ENCODE results near the gene CCDC33.

The CCDC33 gene

DNA sequence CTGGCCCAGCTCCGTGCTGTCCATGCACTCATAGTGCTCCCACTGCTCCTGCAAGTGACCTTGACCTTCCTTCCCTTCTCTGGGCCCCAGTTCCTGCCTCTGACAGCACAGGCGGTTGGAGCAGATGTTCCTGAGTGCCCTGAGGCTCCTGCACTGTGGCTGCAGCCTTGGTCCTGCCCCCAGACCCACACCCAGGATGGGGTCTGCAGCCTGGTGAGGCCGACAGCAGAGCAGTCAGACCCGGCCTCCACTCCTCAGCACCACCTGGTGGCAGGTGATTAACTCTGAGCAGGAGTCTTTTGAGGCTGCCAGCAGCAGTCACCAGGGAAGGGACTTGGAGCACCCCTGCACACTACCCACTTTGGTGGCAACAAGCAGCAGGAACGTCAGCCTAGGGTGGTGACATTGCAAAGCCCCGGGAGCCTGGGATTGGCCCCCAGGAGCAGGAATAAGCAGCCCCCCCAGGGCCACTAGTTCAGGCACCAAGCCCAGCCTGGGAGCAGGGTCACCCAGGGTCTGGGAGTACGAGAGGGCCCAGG, 66.8 kb downstream of the CCDC33 start:
- no peak overlapping the region for H3K4me3 ChIP-seq (ENCODE audit: low read depth, low read length)
- no peak for DNase-seq (ENCODE audit: low read depth)
- in situ Hi-C loops (cut with HindIII; ENCODE audit: low sequenced_read_pairs): loop anchor here (25.0 kb wide), 1 partner anchor 316 kb away; the partner anchor contains the start of genes PML and STOML1
- TF ChIP-seq, protein P1, sequence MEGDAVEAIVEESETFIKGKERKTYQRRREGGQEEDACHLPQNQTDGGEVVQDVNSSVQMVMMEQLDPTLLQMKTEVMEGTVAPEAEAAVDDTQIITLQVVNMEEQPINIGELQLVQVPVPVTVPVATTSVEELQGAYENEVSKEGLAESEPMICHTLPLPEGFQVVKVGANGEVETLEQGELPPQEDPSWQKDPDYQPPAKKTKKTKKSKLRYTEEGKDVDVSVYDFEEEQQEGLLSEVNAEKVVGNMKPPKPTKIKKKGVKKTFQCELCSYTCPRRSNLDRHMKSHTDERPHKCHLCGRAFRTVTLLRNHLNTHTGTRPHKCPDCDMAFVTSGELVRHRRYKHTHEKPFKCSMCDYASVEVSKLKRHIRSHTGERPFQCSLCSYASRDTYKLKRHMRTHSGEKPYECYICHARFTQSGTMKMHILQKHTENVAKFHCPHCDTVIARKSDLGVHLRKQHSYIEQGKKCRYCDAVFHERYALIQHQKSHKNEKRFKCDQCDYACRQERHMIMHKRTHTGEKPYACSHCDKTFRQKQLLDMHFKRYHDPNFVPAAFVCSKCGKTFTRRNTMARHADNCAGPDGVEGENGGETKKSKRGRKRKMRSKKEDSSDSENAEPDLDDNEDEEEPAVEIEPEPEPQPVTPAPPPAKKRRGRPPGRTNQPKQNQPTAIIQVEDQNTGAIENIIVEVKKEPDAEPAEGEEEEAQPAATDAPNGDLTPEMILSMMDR (IDR thresholded peaks at IDR 0.05; ENCODE audit: low read depth, low read length, missing control alignments): peak; percentile 77

DNA sequence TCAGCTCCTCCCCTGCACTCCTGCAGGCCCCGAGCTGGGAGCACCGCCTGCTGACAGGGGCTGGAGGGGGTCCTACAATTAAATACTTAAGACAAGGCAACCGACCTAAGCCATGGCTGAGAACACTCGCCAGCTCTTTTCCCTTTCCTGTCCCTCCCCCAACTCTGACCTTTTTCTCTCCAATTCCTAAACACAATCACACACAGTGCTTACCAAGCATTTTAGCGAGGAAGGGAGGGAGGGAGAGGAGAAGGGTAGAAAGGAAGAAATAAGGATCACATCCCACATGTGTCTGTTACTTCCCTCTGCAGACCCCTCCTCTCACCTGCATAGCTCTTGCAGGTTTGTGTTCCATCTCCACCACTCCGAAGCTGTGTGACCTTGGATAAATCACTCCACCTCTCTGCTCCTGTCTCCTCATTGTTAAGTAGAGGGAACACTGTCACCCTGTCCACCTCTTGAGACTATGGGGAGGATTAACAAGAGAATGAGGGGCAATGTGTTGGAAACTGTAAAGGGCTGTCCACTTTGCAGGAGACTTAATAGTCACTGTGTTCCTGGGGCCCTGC, 67.7 kb downstream of the CCDC33 start:
- TF ChIP-seq, protein P1 (IDR thresholded peaks at IDR 0.05; ENCODE audit: low read depth, low read length, missing control alignments): no peak
- in situ Hi-C loops (cut with HindIII; ENCODE audit: low sequenced_read_pairs): loop anchor here (25.0 kb wide), 1 partner anchor 317 kb away; the partner anchor contains the start of genes PML and STOML1
- no peak for DNase-seq (ENCODE audit: low read depth)
- no peak overlapping the region for H3K4me3 ChIP-seq (ENCODE audit: low read depth, low read length)

DNA sequence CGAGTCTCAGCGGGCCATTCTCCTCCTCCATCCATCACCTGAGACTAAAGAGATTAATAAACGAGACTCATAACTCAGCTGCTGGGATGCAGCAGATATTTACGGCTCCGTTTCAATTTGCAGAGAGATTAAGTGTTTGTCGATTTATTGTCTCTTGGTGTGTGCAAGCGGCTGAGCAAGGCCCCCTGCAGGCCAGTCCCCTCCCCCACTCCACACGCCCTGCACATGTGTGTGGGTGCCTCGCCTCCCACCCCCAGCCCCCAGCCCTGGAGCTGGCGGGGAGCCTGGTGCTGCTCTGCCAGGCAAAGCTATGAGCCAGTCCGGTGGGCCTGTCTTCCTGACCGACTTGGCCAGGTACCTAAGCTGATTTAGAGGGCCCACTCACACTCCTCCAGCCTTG, 68.3 kb downstream of the CCDC33 start:
- TF ChIP-seq, protein P1 (IDR thresholded peaks at IDR 0.05; ENCODE audit: low read depth, low read length, missing control alignments): no peak
- in situ Hi-C loops (cut with HindIII; ENCODE audit: low sequenced_read_pairs): loop anchor here (25.0 kb wide), 1 partner anchor 317 kb away; the partner anchor contains the start of genes PML and STOML1
- DNase-seq (ENCODE audit: low read depth): no peak
- no peak overlapping the region for H3K4me3 ChIP-seq (ENCODE audit: low read depth, low read length)

DNA sequence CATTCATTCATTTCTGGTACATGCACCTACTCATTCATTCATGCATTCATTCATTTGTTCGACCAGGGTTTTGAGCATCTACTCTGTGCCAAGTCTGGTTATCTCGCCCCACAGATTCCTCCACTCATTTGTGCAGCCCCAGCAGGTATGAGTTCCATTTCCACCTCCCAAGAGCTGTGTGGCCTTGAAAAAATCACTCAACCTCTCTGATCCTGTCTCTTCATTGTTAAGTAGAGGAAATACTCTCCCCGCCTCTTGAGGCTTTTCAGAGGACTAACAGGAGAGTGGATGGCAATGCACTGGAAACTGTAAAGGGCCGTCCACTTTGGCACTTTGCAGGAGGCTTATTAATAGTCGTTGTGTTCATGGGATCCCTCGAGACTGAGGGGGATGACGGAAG, 69.6 kb downstream of the CCDC33 start:
- DNase-seq (ENCODE audit: low read depth): no peak
- TF ChIP-seq, protein P1 (IDR thresholded peaks at IDR 0.05; ENCODE audit: low read depth, low read length, missing control alignments): no peak

DNA sequence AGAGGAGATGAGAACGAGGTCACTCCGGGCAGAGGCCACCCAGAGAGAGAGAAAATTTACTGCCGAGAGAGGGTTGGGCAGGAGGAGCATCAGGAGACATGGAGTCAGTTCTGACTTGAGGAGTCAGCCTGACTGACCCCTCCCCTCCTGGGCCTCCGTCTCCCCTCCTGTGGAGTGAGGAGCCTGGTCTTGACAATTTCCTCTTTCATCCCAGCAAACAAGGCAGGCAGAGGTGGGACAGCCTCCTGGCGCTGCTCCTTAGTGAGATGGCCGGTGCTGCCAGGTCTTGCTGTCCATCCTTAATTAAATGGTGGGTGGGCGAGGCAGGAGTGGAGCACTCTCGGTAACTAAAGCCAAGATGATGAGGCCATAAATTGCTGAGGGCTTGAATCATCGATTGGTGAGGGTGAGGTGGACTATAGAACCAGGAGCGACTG, 70.7 kb downstream of the CCDC33 start:
- TF ChIP-seq, protein P1 (IDR thresholded peaks at IDR 0.05; ENCODE audit: low read depth, low read length, missing control alignments): no peak
- DNase-seq (ENCODE audit: low read depth): no peak
- H3K4me3 ChIP-seq (ENCODE audit: low read depth, low read length): no peak overlapping the region
- in situ Hi-C loops (cut with HindIII; ENCODE audit: low sequenced_read_pairs): loop anchor here (25.0 kb wide), 1 partner anchor 319 kb away; the partner anchor contains the start of genes PML and STOML1

More for the DNA sequence above, 69.6 kb downstream of the CCDC33 start:
- H3K4me3 ChIP-seq (ENCODE audit: low read depth, low read length): no peak overlapping the region
- in situ Hi-C loops (cut with HindIII; ENCODE audit: low sequenced_read_pairs): loop anchor here (25.0 kb wide), 1 partner anchor 318 kb away; the partner anchor contains the start of genes PML and STOML1

DNA sequence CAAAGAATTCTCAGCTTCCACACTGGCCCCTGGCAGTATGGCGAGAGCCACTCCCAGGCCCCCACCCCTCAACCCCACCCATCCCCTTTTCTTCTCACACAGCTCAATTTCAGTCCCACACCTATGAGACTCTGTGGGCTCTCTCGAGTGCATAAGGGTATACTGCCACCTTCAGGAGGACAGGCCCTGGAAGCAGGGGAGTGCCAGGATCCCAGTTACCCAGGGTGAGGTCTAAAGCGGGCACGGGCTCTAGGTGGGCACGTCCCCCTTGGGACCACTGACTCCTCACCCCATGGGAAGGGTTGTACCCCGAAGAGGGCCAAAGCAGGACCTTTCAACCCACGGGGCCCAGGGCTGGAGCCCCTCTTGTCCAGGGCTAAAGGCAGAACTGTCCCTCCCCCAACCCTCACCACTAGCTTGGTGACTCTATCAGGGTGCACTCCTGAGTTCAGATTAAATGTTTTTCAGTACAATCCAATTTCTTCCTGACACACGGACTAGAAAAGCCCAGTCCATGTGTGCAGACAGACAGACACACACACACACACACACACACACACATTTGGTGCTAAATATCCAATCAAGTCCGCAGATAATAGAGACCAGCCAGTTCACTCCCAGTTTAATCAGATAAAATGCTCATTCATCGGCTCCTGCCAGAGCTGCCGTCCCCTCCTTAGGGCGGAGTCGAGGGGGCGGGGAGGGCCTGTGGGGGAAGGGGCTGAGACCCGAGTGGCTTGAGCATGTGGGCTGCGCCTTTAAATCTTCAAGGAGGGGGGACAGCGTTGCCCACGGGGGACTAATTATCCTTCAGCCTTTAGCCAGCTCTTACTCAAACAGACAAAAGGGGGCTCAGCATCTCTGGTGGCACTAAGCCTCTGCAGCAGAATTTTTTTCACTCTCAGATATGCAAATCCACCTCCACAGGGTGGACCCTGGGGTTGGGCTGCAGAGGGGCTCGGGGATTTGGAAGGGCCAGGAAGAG, 72.0 kb downstream of the CCDC33 start:
- peak; percentile 43 for DNase-seq (ENCODE audit: low read depth)
- TF ChIP-seq, protein P1 (IDR thresholded peaks at IDR 0.05; ENCODE audit: low read depth, low read length, missing control alignments): peak; percentile 89
- in situ Hi-C loops (cut with HindIII; ENCODE audit: low sequenced_read_pairs): loop anchor here (25.0 kb wide), 1 partner anchor 321 kb away; the partner anchor contains the start of genes PML and STOML1

More for the DNA sequence above, 72.0 kb downstream of the CCDC33 start:
- no peak overlapping the region for H3K4me3 ChIP-seq (ENCODE audit: low read depth, low read length)

Data from astrocyte of the cerebellum (primary cell).